Neural crest cell (in vitro differentiated cells): ENCODE measurements around the gene AKAP6. TPM values are rescaled to one million over a fixed set of nuclear protein-coding genes. Genes with fewer than 3 reads are reported as not detected.

Experiments
- DNase-seq: peaks from one replicate; pipeline ENCODE4 v3.0.0; 2021; ENCODE audit warnings: low read depth, mixed read lengths, low spot score
- H3K27ac Mint-ChIP-seq: one replicate; pipeline ENCODE4 v1.8.0; 2021; ENCODE audit warnings: mild to moderate bottlenecking, mixed read lengths; ENCODE audit not compliant: unreplicated experiment
- H3K27me3 Mint-ChIP-seq: 2 replicates; pipeline ENCODE4 v1.8.0; 2021; ENCODE audit warnings: low read depth, mild to moderate bottlenecking, mixed read lengths
- H3K36me3 Mint-ChIP-seq: 2 replicates; pipeline ENCODE4 v1.8.0; 2021; ENCODE audit warnings: low read depth, mild to moderate bottlenecking, mixed read lengths
- H3K4me1 Mint-ChIP-seq: 2 replicates; pipeline ENCODE4 v1.8.0; 2021; ENCODE audit warnings: mixed read lengths
- H3K4me3 Mint-ChIP-seq: one replicate; pipeline ENCODE4 v1.8.0; 2021; ENCODE audit warnings: mild to moderate bottlenecking, mixed read lengths
- H3K9me3 Mint-ChIP-seq: 2 replicates; pipeline ENCODE4 v1.8.0; 2021; ENCODE audit warnings: mixed read lengths
- CTCF ChIP-seq: fragments of 200-600 bp; sonication (generic); conservative IDR thresholded peaks from 2 replicates; pipeline ENCODE4 v1.5.0; 2021; ENCODE audit warnings: antibody characterized with exemption, mild to moderate bottlenecking
- total RNA-seq: library from RNA; stranded (reverse); gene quantifications from 2 replicates; pipeline ENCODE4 v1.2.1, GENCODE V29; 2021

AKAP6 gene
- total RNA-seq, 1 donor from 2014 or later: 9.4 TPM

- Mint-ChIP-seq H3K27me3 (no peaks in the 10 kb centered on the region), H3K27ac (no peak overlapping the region), H3K36me3 (peaks cover 2% of the 10 kb centered on the region), H3K4me1 (peaks cover 25% of the 10 kb centered on the region), H3K4me3 (no peak overlapping the region), H3K9me3 (peaks cover 7% of the 10 kb centered on the region)
- TF ChIP-seq CTCF: no peak
- no peak for DNase-seq
Measured at GRCh38 chr14:32468955-32469354, 139.9 kb downstream of the AKAP6 start.

- no peak overlapping the region for H3K4me3 Mint-ChIP-seq
- H3K36me3 Mint-ChIP-seq: peaks cover 2% of the 10 kb centered on the region
- peak; percentile 81 for TF ChIP-seq CTCF
- H3K4me1 Mint-ChIP-seq: peaks cover 25% of the 10 kb centered on the region
- DNase-seq: no peak
- H3K27ac Mint-ChIP-seq: no peak overlapping the region
- H3K9me3 Mint-ChIP-seq: peaks cover 7% of the 10 kb centered on the region
- H3K27me3 Mint-ChIP-seq: no peaks in the 10 kb centered on the region
Measured at GRCh38 chr14:32469388-32470160, 140.5 kb downstream of the AKAP6 start.

- peaks cover 5% of the 10 kb centered on the region for H3K9me3 Mint-ChIP-seq
- H3K4me1 Mint-ChIP-seq: peaks cover 25% of the 10 kb centered on the region
- TF ChIP-seq CTCF: no peak
- H3K27me3 Mint-ChIP-seq: no peaks in the 10 kb centered on the region
- no peak overlapping the region for H3K4me3 Mint-ChIP-seq
- DNase-seq: no peak
- H3K27ac Mint-ChIP-seq: no peak overlapping the region
- H3K36me3 Mint-ChIP-seq: peaks cover 2% of the 10 kb centered on the region
Measured at GRCh38 chr14:32470161-32470715, 141.1 kb downstream of the AKAP6 start.

GRCh38 chr14:32471181-32471580 is 142.1 kb downstream of the AKAP6 start:
- Mint-ChIP-seq H3K27ac (no peak overlapping the region), H3K36me3 (no peaks in the 10 kb centered on the region), H3K4me1 (peaks cover 25% of the 10 kb centered on the region), H3K9me3 (no peaks in the 10 kb centered on the region), H3K4me3 (no peak overlapping the region), H3K27me3 (no peaks in the 10 kb centered on the region)
- TF ChIP-seq CTCF: no peak
- DNase-seq: no peak

GRCh38 chr14:32472076-32472475 is 143.0 kb downstream of the AKAP6 start:
- no peak for TF ChIP-seq CTCF
- H3K4me3 Mint-ChIP-seq: no peak overlapping the region
- peak overlapping the region; percentile 7 for H3K27ac Mint-ChIP-seq
- H3K4me1 Mint-ChIP-seq: peaks cover 25% of the 10 kb centered on the region
- DNase-seq: no peak
- no peaks in the 10 kb centered on the region for H3K36me3 Mint-ChIP-seq
- no peaks in the 10 kb centered on the region for H3K27me3 Mint-ChIP-seq
- H3K9me3 Mint-ChIP-seq: no peaks in the 10 kb centered on the region
